GM19463 (cell line): ENCODE results near the gene KDM7A.

Experiments used
- ATAC-seq: cut with Tn5 transposase; IDR thresholded peaks from one replicate; pipeline ENCODE4 v1.9.1; 2021; ENCODE audit warnings: mild to moderate bottlenecking, moderate library complexity; ENCODE audit not compliant: unreplicated experiment

The KDM7A gene

DNA sequence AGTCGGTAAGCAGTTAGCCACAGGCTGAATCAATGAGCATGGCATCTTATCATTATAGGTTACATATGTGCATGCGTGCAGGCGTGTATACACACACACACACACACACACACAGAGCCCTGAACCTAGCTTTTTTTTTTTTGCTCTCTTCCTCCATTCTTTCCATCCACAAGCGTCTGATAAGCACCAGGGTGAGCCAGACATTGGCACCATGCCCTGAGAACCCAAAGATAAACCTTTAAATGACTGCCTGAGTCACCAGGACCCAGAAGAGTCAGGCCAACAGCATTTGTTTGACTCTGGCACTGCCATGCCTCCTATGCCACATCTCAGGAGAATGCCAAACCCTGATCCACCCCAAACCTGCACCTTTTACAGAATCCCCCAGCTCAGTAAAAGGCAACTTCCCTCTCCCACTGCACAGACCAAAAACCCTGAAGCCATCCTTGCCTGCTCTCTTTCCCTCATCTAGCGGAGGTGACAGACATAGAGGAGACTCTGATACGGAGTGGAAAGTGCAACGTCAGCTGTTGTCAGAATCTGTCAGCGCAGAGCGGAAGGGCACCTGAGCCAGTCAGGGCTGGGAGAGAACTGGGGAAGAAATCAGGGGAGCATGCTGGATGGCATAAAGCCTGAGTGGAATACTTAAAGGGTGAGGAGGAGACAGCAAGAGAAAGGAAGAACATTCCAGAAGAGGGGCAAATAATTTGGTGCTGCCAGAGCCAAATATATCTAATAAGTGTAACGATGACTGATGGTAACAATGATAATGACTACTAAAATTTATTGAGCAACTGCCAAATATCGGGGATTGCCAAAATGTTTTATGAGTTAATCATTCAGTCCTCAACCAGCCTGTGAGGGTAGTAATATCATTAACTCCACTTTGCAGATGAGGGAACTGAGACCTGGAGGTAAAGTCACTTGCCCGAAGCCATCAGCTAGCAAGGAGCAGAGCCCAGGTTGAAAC lies 117.2 kb downstream of the KDM7A start:
- ATAC-seq = no peak

DNA sequence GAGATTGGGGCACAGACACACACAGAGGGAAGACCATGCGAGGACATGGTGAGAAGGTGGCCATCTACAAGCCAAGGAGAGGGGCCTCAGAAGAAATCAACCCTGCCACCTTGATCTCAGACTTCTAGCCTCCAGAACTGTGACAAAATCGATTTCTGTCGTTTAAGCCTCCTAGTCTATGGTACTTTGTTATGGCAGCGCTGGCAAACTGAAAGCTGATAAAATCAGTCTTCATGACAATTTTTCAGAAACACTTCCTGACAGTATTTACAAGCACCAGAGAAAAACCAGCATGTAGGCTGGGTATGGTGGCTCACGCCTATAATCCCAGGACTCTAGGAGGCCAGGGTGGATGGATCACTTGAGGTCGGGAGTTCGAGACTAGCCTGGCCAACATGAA lies 118.3 kb downstream of the KDM7A start:
- no peak for ATAC-seq

DNA sequence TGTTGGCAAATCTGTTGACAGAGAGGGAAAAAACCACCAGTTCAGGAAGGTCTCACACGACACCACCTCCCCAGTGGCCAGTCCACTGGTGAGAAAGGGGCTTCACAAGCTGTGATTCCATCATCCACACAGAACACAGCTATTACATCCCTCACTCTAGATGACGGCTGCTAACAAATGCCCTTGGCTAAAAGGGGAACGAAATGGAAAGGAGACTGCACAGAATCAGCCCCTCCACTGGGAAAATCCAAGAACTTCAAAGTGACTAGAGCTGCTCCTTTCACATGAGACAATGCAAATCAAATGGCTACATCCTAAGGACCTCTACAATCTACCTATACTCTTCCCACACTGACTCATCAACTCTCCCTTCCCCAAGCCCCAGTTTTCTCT lies 119.6 kb downstream of the KDM7A start:
- ATAC-seq = no peak

DNA sequence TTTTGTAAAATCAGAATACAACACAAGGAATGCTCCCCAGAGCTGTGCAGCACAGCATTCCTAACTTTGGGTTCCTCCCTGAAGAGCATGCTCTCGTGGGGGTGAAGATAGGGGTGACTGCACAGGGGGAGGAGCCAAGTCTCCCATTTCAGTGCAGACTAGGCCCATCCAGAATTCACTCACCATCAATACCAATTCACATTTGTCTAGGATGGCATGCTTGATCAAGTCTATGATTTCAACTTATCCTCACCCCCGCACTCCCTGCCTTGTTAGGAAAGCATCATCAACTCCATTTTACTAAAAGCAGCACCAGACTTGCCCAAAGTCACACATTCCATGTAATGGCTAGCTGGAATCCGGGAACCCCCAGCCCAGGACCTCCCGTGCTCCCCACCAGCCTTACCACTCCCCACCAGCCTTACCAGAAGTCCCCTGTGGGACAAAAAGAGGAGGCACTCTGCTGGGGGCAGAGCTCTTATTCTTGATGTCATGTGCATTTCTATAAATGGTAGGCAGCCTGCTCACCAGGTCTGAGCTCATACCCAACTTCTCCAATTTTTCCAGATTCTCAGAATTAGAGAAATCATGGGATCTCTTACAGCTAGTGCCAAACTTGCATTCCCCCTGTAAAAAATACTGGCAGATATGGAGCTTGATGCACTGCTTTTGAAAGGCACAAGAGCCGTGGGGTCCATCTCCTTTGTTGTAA lies 120.2 kb downstream of the KDM7A start:
- no peak for ATAC-seq

DNA sequence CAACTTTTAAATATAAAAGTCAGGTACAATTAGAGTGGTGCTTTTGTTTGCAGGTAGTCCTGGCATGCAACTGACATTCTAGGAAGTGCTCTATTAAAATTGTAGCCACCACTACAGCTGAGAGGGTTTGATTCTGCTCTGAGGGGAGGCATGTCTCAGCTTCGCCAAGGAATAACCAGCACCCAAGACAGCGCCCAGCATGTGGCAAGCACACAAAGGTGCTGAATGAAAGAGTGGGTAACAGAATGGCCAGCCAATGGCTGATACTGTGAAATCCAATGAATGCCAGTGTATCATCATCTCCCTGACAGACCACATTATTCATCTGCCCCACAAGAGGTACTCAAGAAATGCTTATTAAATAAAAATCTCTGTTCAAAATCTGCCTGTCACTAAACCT lies 121.0 kb downstream of the KDM7A start:
- no peak for ATAC-seq

DNA sequence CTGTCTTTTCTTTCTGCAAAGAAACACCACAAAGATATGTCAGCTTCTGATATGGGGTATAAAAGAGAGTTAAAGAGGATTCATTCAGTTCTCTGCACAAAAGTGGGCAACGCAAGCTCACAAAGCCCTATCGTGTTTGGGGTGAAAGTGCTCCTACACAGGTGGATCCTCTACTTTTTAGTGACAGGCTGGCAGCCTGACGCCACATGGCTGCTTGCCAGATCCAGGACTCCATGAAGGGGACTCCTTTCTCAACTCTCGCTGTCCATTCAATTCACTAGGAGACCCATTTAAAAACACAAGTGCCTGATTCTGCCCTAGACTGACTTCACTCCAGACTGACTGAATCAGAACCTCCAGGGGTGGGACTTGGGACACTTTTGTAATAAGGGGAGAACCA lies 122.0 kb downstream of the KDM7A start:
- no peak for ATAC-seq

DNA sequence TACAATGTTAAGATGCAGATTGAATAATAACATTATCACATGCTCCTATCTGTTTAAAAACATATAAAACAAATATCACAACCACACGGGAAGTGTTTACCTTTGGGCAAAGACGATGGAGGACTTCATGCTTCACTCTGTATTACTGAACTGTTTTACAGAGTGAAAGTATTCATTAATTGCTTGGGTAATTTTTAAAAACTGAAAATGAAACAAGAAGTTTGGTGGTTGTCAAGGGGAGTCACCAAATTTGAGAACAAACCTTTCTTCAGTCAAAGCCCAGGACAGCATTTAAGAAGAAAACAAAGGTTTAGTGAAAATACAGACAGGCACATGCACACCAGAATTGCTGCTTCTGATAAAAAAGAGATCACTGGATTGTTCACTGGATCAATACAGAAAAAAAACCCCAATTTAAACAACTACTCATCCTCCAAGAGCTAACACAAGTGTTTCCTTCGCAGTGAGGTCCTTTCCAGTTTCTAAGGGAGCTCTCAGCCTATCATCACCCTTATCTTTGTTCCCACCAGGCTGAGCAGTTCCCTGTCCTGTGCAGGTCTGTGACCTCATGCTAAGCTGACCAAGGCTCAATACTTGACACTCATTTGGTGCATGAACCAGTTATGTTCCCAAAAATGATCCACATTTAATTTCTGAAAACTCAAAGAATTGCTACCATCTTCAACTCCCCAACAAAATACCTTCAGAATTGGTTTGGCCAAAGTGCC lies 122.8 kb downstream of the KDM7A start:
- ATAC-seq = peak; percentile 92

DNA sequence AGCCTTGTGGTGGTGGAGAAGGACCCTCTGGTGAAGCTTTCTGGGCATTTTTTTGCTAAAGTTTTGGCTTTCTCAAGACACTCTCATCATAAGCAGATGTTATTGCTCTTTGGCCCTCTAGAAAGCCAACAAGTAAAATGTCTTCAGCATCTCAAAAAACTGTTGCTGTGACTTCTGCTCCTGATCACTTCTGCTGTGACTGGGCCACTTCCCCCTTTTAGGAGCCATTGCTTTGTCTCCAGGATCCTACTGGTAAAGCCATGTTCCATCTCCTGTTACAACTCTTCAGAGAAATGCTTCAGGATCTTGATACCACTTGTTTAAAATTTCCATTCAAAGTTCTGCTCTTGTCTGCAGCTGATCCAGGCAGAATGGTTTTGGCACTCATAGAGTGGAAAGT lies 125.0 kb downstream of the KDM7A start:
- ATAC-seq = no peak

DNA sequence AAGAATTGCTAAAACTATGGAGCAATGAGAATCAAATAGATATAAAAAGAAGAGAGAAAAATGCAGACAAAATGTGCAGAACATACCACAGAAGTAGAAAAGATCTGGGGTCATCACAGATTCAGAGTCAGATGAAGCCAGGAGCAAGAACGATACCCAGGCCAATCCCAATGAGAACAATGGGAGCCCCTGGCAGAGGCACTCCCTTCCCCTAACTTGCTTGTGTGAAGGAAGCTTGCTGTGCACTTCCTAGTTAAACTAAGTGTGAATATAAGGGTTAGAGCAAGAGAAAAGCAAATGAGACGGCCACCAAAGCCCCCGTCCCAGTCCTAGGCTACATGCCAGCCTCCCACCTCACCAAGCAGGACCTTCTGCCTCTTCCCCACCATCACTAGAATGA lies 126.7 kb downstream of the KDM7A start:
- no peak for ATAC-seq

DNA sequence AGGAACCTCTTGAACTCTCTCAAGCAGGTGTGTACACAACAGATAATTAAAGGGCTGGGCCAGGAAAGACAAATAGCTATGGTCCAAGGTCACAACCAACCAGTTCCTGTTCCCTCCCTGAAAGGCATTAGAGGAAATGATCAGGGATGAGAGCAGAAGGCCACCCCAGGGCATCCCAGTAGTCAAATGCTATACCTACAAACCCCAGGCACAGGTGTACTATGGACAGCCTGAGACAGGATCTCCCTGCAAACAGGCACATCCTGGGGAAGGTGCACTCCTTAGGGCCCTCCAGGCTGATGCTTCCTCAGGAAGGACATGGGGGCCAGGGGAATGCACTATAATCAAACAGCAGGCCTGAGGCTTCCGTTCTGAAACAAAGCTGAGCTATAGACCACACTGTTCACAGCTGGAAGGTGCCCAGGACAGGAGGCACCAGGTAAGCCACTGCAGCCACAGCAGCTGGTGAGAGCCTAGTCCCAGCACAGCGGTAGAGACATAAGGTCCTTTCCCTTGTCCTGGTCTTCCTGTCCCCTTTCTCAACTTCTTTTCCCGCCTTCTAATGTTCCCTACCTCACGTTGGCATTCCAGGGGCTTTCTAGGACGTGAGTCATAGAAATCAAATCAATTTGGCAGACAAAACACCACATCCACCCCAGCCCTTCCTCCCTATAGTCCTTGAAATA lies 127.3 kb downstream of the KDM7A start:
- no peak for ATAC-seq

DNA sequence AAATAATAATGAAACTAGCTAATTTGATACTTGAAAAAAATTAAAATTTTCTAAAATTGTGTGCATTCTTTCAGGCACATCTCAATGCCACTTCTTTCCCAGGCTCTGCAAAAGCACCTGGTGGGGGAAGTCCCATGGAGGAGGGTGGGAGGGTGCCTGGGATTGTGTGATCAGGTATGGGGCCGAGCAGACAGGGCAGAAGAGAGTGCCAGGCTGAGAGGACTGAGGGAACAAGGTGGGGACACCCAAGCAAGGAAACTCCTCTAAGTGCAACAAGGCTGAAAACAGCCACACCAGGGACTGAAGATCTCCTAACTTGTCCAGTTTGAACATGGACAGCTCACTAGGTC lies 127.8 kb downstream of the KDM7A start:
- no peak for ATAC-seq

DNA sequence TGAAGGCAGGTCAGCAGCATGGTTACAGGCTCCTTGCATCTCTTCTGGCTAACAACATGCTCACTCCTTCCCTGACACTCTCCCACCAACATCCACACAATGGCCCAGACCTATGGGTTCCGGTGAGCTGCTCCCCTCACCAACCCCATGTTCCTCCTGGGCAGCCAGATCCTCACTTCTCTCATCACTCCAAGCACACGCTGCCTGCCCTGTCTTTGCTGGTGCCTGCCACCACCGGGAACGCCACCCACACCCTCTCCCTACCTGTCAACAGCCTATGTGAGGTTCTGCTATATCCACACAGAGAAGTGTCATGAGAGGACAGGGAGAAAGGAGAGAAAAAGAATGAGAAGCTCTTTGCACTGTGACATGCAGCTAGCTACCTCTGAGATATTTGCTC lies 128.6 kb downstream of the KDM7A start:
- ATAC-seq = no peak

DNA sequence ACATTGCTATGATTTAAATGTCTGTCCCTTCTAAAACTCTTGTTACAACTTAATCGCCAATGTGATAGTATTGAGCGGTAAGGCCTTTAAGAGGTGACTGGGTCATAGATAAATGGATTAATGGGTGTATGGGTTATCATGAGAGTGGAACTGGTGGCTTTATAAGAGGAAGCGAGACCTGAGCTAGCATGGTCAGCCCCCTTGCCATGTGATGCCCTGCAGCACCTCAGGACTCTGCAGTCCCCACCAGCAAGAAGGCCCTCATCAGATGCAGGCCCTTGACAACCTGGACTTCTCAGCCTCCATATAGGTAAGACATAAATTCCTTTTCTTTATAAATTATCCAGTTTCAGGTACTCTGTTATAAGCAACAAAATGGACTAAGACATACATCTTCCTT lies 129.6 kb downstream of the KDM7A start:
- no peak for ATAC-seq

DNA sequence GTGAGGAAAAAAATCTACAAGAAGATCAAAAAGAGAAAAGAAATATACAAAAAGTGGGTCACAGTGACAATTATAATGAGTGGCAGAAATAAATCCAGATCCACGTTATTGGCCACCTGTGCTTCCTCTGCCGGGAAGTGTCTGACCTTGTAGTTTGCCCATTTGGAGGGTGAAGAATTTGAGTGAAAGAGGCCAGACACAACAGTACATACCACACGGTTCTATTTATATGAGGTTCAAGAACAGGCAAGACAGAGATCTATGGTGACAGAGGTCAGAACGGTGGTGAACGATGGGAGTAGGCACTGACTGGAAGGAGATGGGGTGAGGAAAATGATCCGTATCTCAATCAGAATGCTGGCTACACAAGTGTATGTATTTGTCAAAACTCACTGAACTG lies 131.1 kb downstream of the KDM7A start:
- no peak for ATAC-seq

DNA sequence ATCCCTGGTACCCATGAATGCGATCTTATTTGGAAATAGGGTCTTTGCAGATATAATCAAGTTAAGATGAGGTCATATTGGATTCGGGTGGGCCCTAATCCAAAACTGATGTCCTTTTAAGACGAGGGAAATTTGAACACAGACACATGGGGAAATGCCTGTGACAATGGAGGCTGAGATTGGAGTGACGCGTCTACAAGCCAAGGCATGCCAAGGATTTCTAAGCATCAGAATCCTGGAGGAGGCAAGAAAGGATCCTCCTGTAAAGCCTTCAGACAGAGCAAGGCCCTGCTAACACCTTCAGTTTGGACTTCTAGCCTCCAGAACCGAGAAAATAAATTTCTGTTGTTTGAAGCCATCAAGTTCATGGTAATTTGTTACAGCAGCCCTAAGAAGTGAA lies 132.5 kb downstream of the KDM7A start:
- no peak for ATAC-seq

DNA sequence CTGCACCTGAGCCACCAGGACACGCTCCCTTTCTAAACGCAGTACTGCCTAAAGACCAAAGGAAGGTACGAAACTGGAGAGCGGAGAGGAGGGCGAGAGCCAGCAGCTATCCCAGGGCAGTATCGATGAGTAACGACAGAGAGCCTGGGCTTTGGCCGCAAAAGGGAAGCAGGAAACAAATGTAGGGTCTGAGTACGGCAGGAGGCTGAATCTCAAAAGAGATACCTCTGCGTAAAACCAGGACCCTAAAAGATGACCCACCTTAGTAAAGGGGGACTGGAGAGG lies 134.5 kb downstream of the KDM7A start:
- no peak for ATAC-seq

DNA sequence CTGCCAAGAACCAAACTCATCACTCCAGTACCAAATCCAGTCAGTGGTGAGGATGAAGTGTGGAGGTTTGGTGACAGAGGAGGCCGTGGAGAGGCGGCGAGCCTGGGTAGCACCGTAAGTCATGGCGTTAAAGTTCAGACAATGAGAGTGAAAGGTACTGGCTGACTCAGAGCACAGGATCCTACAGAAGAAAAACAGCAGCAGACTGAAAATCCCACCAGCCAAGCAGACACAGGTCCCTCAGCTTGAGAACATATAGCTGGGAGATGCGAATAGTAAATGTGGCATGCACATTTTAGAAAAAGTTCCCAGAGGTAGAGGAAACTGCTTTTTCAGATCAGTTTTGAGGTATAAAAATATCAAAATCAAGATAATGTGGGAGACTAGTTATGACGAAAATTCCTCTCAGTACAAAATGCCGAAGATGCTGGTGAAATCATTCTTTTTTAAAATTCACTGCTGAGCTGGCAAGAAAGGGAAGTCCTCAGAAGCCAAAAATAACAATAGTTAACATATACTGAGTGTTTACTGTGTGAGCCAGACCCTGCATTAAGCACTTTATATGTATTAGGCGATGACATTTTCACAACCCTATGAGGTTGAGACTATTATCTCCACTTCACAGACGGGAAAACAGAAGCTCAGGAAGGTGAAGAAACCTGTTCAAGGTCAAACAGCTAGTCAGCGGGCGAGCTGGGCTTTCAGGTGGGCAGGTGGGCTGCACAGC lies 135.0 kb downstream of the KDM7A start:
- no peak for ATAC-seq

DNA sequence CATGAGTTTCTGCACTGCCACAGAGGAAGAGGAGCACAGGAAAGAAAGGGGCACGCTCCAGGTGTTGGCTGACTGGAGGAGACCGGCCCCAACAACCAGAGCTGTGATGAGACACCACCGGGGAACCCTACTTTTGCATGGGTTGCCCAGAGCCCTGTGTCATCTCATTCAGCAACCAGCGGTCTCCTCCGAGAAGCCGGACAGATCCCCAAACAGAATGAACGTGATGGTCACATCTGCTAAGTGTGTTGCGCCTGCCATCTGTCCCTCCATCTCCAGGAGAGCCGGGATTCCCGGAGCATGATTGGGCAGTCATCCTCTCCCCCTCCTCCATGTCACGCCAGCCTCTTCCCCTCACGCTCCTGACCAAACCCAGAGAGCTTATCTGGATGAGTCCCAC lies 136.9 kb downstream of the KDM7A start:
- ATAC-seq = no peak

DNA sequence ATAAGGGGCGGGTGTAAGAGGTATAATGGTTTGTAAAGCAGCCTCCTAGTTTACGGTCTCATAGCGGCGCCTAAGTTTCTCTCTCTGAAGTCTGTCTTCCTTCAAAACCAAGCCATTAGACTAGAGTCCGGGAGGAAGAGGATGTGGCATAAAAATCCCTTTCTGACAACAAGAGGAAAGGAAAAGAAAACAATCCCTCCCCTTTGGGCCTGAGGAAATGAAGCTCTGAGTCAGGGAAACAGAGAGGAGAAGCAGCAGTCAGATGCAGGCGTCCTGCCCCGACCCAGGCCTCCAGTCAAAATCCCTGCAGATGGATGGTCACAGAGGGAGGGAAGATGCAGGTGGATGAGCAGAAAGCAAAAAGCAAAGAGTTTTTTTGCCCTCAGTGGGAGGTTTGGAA lies 137.7 kb downstream of the KDM7A start:
- ATAC-seq = no peak

DNA sequence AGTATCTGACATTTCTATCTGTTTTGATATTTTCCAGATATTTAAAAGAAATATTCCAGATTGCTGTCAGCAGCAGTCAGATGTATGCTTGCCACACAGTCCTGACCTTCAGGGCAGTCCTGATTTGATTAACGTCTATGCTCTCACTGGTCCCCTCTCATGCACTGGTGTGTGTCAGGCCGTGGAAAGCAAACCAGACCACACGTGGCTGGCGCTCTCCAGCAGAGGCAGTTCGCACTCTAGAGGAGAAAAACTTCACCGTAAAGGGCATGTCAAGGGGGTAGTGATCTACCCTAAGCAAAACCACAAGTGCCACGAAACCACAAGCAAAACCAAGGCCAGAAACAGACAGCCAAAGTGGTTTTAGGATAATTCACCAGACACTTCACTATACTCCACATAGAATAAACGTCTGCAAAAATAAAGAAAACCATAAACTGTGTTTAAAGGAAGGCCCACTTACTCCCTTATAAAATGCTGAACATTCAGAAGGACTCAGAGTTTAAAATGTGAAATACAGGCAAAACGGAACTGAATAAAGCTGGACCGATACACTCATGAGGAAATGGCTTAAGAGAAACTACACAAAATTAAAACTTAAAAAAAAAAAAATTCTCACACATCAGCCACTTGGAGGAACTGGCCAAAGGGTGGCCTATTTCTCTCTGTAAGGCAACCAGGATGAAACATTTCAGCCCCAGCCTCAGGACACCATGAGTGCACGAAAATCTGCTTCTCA lies 140.4 kb downstream of the KDM7A start:
- peak; percentile 68 for ATAC-seq
